Measurements from ENCODE around the gene APOA5.
"Not testable (repeated sequence)": the region's sequence is repeated elsewhere in the genome, so short reads cannot be mapped to it uniquely, and the experiment has no call there.

Gene APOA5, protein sequence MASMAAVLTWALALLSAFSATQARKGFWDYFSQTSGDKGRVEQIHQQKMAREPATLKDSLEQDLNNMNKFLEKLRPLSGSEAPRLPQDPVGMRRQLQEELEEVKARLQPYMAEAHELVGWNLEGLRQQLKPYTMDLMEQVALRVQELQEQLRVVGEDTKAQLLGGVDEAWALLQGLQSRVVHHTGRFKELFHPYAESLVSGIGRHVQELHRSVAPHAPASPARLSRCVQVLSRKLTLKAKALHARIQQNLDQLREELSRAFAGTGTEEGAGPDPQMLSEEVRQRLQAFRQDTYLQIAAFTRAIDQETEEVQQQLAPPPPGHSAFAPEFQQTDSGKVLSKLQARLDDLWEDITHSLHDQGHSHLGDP

GRCh38 chr11:116791813-116792143 lies at the start of gene APOA5:
TSS of gene APOA5 (minus strand) at chr11:116791879. CDS start at chr11:116791860, 19 bp downstream.
- H3K9ac ChIP-seq (ENCODE audit: low read length): no peak within 1 kb of the TSS
- H3K4me3 ChIP-seq (ENCODE audit: low read length): no peak within 1 kb of the TSS
- H3K36me3 ChIP-seq (ENCODE audit: control insufficient read depth, insufficient read depth, low read length): no peaks in the 10 kb centered on the region
- H3K27me3 ChIP-seq (ENCODE audit: control insufficient read depth, insufficient read depth, low read length): no peaks in the 10 kb centered on the region
- H3K9me3 ChIP-seq (ENCODE audit: control insufficient read depth, low read length): no peaks in the 10 kb centered on the region
- H3K4me1 ChIP-seq (ENCODE audit: control insufficient read depth, insufficient read depth, low read length): peaks cover 33% of the 10 kb centered on the region

DNA sequence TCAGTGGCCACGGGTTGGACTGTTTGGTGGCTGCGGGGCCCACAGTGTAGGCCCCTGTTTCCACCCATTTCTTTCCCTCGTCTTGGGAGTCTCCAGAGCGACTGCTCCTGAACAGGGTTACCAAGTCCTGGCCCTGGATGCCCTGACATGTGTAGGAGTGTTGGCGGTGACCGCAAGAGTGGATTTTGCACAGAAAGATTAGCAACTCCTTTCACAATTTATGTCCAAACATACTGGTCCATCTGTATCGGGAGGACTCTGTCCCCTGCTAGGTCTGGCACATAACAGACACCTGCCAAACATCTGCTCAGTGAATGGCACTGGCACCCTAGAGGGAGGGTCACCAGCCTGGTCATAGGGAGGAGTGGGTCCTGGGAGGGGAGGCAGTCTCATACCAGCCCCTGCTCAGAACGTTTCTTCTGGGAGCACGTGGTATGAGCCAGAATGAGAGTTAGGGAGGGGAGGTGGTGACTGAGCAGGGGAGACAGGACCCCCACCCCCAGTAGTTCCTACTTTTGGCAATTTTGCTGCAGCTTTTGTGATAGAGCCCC lies 49.1 kb upstream of the APOA5 start:
- Histone ChIP-seq H3K9ac (ENCODE audit: low read length) (no peak overlapping the region), H3K27me3 (ENCODE audit: control insufficient read depth, insufficient read depth, low read length) (no peaks in the 10 kb centered on the region), H3K4me3 (ENCODE audit: low read length) (no peak overlapping the region), H3K9me3 (ENCODE audit: control insufficient read depth, low read length) (no peaks in the 10 kb centered on the region), H3K4me1 (ENCODE audit: control insufficient read depth, insufficient read depth, low read length) (peaks cover 19% of the 10 kb centered on the region), H3K36me3 (ENCODE audit: control insufficient read depth, insufficient read depth, low read length) (no peaks in the 10 kb centered on the region)

DNA sequence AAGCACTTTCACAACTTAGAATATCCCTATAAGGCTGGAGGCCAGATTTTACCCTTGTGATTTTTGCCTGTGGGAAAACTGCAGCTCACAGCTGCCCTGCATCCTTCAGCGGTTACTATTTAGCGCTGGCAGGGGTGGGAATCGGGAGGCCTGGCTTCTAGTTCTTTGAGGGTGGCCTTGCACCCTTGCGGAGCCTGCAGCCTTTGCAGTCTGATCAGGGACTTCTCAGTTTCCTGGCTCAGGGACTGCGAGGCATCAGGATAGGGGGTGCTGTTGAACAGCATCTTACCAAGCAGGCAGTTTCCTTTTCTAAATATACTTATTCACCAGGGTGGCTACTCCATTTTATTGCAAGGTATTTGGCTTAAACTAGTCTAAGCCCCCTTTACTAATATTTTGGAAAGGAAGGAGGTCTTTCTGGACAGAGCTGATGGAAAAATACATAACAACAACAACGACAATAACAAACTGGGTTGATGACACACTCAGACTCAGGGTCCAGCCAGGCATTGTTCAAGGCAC lies 48.6 kb upstream of the APOA5 start:
- no peaks in the 10 kb centered on the region for H3K36me3 ChIP-seq (ENCODE audit: control insufficient read depth, insufficient read depth, low read length)
- H3K9me3 ChIP-seq (ENCODE audit: control insufficient read depth, low read length): no peaks in the 10 kb centered on the region
- H3K4me3 ChIP-seq (ENCODE audit: low read length): no peak overlapping the region
- H3K4me1 ChIP-seq (ENCODE audit: control insufficient read depth, insufficient read depth, low read length): peaks cover 25% of the 10 kb centered on the region
- H3K27me3 ChIP-seq (ENCODE audit: control insufficient read depth, insufficient read depth, low read length): no peaks in the 10 kb centered on the region
- no peak overlapping the region for H3K9ac ChIP-seq (ENCODE audit: low read length)

DNA sequence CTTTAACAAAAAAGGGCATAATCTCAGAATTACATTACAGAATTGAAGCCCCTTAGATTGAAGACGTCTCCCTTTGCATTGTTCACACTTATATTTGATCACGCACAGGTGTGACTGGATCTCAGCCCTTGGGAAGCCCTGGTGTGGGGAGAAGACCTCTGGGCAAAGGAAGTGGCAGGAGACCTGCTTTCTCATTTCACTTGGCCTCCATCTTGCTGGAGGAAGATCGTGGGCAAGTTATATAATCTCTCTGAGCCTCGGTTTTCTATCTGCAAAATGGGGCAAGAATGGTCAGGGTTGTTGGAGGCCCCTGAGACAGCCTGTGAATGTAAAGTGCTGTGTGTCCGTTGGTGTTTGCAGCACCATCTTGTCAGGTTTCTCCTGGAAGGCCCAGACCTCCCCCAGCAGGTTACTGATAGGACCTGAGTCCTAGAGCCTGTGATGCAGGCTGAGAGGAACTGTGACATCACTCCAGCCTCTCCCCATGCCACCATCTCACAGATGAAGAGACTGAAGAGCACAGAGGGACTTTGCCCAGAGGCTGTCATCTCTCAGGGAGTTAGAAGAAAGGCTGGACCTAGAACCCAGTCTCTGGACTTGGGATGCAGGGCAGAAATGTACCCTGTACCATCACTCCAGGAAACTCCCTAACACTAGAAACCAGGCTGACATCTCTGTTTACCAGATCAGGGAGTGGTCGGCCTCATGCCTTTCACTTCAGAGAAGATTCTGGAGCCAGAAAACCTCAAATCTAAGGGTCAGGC lies 46.8 kb upstream of the APOA5 start:
- H3K36me3 ChIP-seq (ENCODE audit: control insufficient read depth, insufficient read depth, low read length): no peaks in the 10 kb centered on the region
- H3K4me1 ChIP-seq (ENCODE audit: control insufficient read depth, insufficient read depth, low read length): peaks cover 29% of the 10 kb centered on the region
- no peaks in the 10 kb centered on the region for H3K27me3 ChIP-seq (ENCODE audit: control insufficient read depth, insufficient read depth, low read length)
- no peak overlapping the region for H3K4me3 ChIP-seq (ENCODE audit: low read length)
- no peaks in the 10 kb centered on the region for H3K9me3 ChIP-seq (ENCODE audit: control insufficient read depth, low read length)
- no peak overlapping the region for H3K9ac ChIP-seq (ENCODE audit: low read length)

- no peaks in the 10 kb centered on the region for H3K36me3 ChIP-seq (ENCODE audit: control insufficient read depth, insufficient read depth, low read length)
- H3K4me3 ChIP-seq (ENCODE audit: low read length): no peak within 1 kb of the TSS
- H3K27me3 ChIP-seq (ENCODE audit: control insufficient read depth, insufficient read depth, low read length): no peaks in the 10 kb centered on the region
- peaks cover 28% of the 10 kb centered on the region for H3K4me1 ChIP-seq (ENCODE audit: control insufficient read depth, insufficient read depth, low read length)
- H3K9ac ChIP-seq (ENCODE audit: low read length): no peak within 1 kb of the TSS
- no peaks in the 10 kb centered on the region for H3K9me3 ChIP-seq (ENCODE audit: control insufficient read depth, low read length)
These were observed 45.8 kb upstream of the APOA5 start, which contains the start of gene APOA1 for GRCh38 chr11:116837231-116838091. TSS of gene APOA1 (minus strand) at chr11:116837622. CDS start at chr11:116837387, 235 bp downstream.

DNA sequence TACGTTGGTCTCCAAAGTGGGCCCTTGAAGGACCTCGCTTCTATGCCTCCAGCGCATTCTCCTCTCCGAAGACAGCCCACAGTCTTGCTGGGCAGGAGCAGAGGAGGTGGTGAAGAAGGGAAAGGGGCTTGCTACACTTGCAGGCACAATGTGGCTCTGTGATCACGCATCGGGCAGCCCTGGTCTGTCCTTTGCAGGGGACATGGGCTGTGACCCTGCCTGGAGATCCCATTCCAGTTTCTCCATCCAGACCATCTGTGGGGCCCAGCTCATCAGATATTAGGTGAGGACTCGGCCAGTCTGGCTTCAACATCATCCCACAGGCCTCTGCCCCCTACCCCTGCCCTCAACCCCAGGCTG lies 44.9 kb upstream of the APOA5 start:
- H3K4me3 ChIP-seq (ENCODE audit: low read length): no peak overlapping the region
- no peaks in the 10 kb centered on the region for H3K9me3 ChIP-seq (ENCODE audit: control insufficient read depth, low read length)
- H3K36me3 ChIP-seq (ENCODE audit: control insufficient read depth, insufficient read depth, low read length): no peaks in the 10 kb centered on the region
- no peak overlapping the region for H3K9ac ChIP-seq (ENCODE audit: low read length)
- no peaks in the 10 kb centered on the region for H3K27me3 ChIP-seq (ENCODE audit: control insufficient read depth, insufficient read depth, low read length)
- peaks cover 33% of the 10 kb centered on the region for H3K4me1 ChIP-seq (ENCODE audit: control insufficient read depth, insufficient read depth, low read length)

DNA sequence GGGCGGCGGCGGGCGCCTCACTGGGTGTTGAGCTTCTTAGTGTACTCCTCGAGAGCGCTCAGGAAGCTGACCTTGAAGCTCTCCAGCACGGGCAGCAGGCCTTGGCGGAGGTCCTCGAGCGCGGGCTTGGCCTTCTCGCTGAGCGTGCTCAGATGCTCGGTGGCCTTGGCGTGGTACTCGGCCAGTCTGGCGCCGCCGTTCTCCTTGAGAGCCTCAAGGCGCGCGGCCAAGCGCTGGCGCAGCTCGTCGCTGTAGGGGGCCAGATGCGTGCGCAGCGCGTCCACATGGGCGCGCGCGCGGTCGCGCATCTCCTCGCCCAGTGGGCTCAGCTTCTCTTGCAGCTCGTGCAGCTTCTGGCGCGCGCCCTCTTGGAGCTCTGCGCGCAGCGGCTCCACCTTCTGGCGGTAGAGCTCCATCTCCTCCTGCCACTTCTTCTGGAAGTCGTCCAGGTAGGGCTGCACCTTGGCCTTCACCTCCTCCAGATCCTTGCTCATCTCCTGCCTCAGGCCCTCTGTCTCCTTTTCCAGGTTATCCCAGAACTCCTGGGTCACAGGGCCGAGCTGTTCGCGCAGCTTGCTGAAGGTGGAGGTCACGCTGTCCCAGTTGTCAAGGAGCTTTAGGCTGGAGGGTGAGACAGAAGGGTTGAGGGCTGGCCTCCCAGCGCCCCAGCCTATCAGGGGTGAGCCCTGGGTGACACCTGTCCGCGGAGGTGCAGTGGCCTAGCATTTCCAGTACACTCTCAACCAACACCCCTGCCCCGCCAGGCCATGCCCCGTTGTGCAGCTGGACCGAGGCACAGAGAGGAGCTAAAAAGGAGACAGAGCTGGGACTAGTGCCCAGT lies 44.3 kb upstream of the APOA5 start:
- Histone ChIP-seq H3K9me3 (ENCODE audit: control insufficient read depth, low read length) (no peaks in the 10 kb centered on the region), H3K9ac (ENCODE audit: low read length) (no peak overlapping the region), H3K4me1 (ENCODE audit: control insufficient read depth, insufficient read depth, low read length) (peaks cover 36% of the 10 kb centered on the region), H3K36me3 (ENCODE audit: control insufficient read depth, insufficient read depth, low read length) (no peaks in the 10 kb centered on the region), H3K27me3 (ENCODE audit: control insufficient read depth, insufficient read depth, low read length) (no peaks in the 10 kb centered on the region), H3K4me3 (ENCODE audit: low read length) (peak overlapping the region; percentile 15)

- Histone ChIP-seq H3K36me3 (ENCODE audit: control insufficient read depth, insufficient read depth, low read length) (no peaks in the 10 kb centered on the region), H3K27me3 (ENCODE audit: control insufficient read depth, insufficient read depth, low read length) (no peaks in the 10 kb centered on the region), H3K4me1 (ENCODE audit: control insufficient read depth, insufficient read depth, low read length) (peaks cover 36% of the 10 kb centered on the region), H3K4me3 (ENCODE audit: low read length) (peak overlapping the region; percentile 15), H3K9ac (ENCODE audit: low read length) (no peak overlapping the region), H3K9me3 (ENCODE audit: control insufficient read depth, low read length) (no peaks in the 10 kb centered on the region)
These were observed 43.5 kb upstream of the APOA5 start for GRCh38 chr11:116835042-116835772.

- not testable (repeated sequence) for H3K36me3 ChIP-seq (ENCODE audit: control insufficient read depth, insufficient read depth, low read length); H3K9me3 ChIP-seq (ENCODE audit: control insufficient read depth, low read length); H3K9ac ChIP-seq (ENCODE audit: low read length); H3K27me3 ChIP-seq (ENCODE audit: control insufficient read depth, insufficient read depth, low read length); H3K4me3 ChIP-seq (ENCODE audit: low read length)
- H3K4me1 ChIP-seq (ENCODE audit: control insufficient read depth, insufficient read depth, low read length): peaks cover 40% of the 10 kb centered on the region
These were observed 42.9 kb upstream of the APOA5 start for GRCh38 chr11:116834535-116835041.

- Histone ChIP-seq H3K9me3 (ENCODE audit: control insufficient read depth, low read length) (no peaks in the 10 kb centered on the region), H3K9ac (ENCODE audit: low read length) (no peak overlapping the region), H3K36me3 (ENCODE audit: control insufficient read depth, insufficient read depth, low read length) (no peaks in the 10 kb centered on the region), H3K27me3 (ENCODE audit: control insufficient read depth, insufficient read depth, low read length) (no peaks in the 10 kb centered on the region), H3K4me1 (ENCODE audit: control insufficient read depth, insufficient read depth, low read length) (peaks cover 44% of the 10 kb centered on the region), H3K4me3 (ENCODE audit: low read length) (no peak overlapping the region)
These were observed 42.3 kb upstream of the APOA5 start for GRCh38 chr11:116833816-116834534.
